ENCODE results near the gene PDE8B. TPM values are rescaled to one million over a fixed set of nuclear protein-coding genes. Genes with fewer than 3 reads are reported as not detected.

The PDE8B gene
- total and polyA plus RNA-seq, 9 donors = 2.0 to 4.9 (median 3.2) TPM

GRCh38 chr5:77427998-77428397 is 217.5 kb downstream of the PDE8B start:
- no peak overlapping the region for H3K4me3 ChIP-seq (ENCODE audit: low read length)
- no peaks in the 10 kb centered on the region for H3K9me3 ChIP-seq (replicated peaks; ENCODE audit: control insufficient read depth, low read depth, low read length)
- peak; percentile 55 for DNase-seq
- peaks cover 23% of the 10 kb centered on the region for H3K36me3 ChIP-seq (ENCODE audit: control insufficient read depth, insufficient read depth, low read length)
- H3K27me3 ChIP-seq (ENCODE audit: control insufficient read depth, insufficient read depth, low read length) = no peaks in the 10 kb centered on the region
- no peaks in the 10 kb centered on the region for H3K4me1 ChIP-seq (ENCODE audit: control insufficient read depth, insufficient read depth, low read length)
- H3K27ac ChIP-seq (ENCODE audit: low read length) = no peak overlapping the region

GRCh38 chr5:77428526-77428925 is 218.0 kb downstream of the PDE8B start:
- Histone ChIP-seq H3K9me3 (replicated peaks; ENCODE audit: control insufficient read depth, low read depth, low read length) (no peaks in the 10 kb centered on the region), H3K27ac (ENCODE audit: low read length) (no peak overlapping the region), H3K27me3 (ENCODE audit: control insufficient read depth, insufficient read depth, low read length) (no peaks in the 10 kb centered on the region), H3K4me1 (ENCODE audit: control insufficient read depth, insufficient read depth, low read length) (no peaks in the 10 kb centered on the region), H3K36me3 (ENCODE audit: control insufficient read depth, insufficient read depth, low read length) (peaks cover 23% of the 10 kb centered on the region), H3K4me3 (ENCODE audit: low read length) (no peak overlapping the region)
- no peak for DNase-seq
- WGBS (ENCODE audit: insufficient coverage) = no CpG with 5 or more reads among the region's 5 CpGs

- Histone ChIP-seq H3K4me1 (ENCODE audit: control insufficient read depth, insufficient read depth, low read length) (no peaks in the 10 kb centered on the region), H3K4me3 (ENCODE audit: low read length) (no peak overlapping the region), H3K27ac (ENCODE audit: low read length) (no peak overlapping the region), H3K9me3 (replicated peaks; ENCODE audit: control insufficient read depth, low read depth, low read length) (no peaks in the 10 kb centered on the region), H3K27me3 (ENCODE audit: control insufficient read depth, insufficient read depth, low read length) (no peaks in the 10 kb centered on the region), H3K36me3 (ENCODE audit: control insufficient read depth, insufficient read depth, low read length) (peaks cover 27% of the 10 kb centered on the region)
- no peak for DNase-seq
- 100% methylated on average over 1 of the region's 1 CpG for WGBS (ENCODE audit: insufficient coverage)
Measured at GRCh38 chr5:77430726-77431125, 220.2 kb downstream of the PDE8B start.

- no peak for DNase-seq
- H3K27me3 ChIP-seq (ENCODE audit: control insufficient read depth, insufficient read depth, low read length) = no peaks in the 10 kb centered on the region
- no peaks in the 10 kb centered on the region for H3K4me1 ChIP-seq (ENCODE audit: control insufficient read depth, insufficient read depth, low read length)
- H3K36me3 ChIP-seq (ENCODE audit: control insufficient read depth, insufficient read depth, low read length) = peaks cover 27% of the 10 kb centered on the region
- no peak overlapping the region for H3K27ac ChIP-seq (ENCODE audit: low read length)
- H3K9me3 ChIP-seq (replicated peaks; ENCODE audit: control insufficient read depth, low read depth, low read length) = no peaks in the 10 kb centered on the region
- no CpG with 5 or more reads among the region's 3 CpGs for WGBS (ENCODE audit: insufficient coverage)
- no peak overlapping the region for H3K4me3 ChIP-seq (ENCODE audit: low read length)
Measured at GRCh38 chr5:77431286-77431685, 220.8 kb downstream of the PDE8B start.

GRCh38 chr5:77431719-77432118 is 221.2 kb downstream of the PDE8B start:
- peaks cover 26% of the 10 kb centered on the region for H3K36me3 ChIP-seq (ENCODE audit: control insufficient read depth, insufficient read depth, low read length)

GRCh38 chr5:77437194-77437593 is 226.7 kb downstream of the PDE8B start:
- peaks cover 24% of the 10 kb centered on the region for H3K36me3 ChIP-seq (ENCODE audit: control insufficient read depth, insufficient read depth, low read length)
- no peaks in the 10 kb centered on the region for H3K9me3 ChIP-seq (replicated peaks; ENCODE audit: control insufficient read depth, low read depth, low read length)
- H3K4me1 ChIP-seq (ENCODE audit: control insufficient read depth, insufficient read depth, low read length) = no peaks in the 10 kb centered on the region
- 41% methylated on average over 4 of the region's 5 CpGs for WGBS (ENCODE audit: insufficient coverage)
- H3K27ac ChIP-seq (ENCODE audit: low read length) = no peak overlapping the region
- no peak overlapping the region for H3K4me3 ChIP-seq (ENCODE audit: low read length)
- DNase-seq = no peak
- H3K27me3 ChIP-seq (ENCODE audit: control insufficient read depth, insufficient read depth, low read length) = no peaks in the 10 kb centered on the region

More at GRCh38 chr5:77431719-77432118, 221.2 kb downstream of the PDE8B start:
- H3K9me3 ChIP-seq (replicated peaks; ENCODE audit: control insufficient read depth, low read depth, low read length) = no peaks in the 10 kb centered on the region
- DNase-seq = no peak
- WGBS (ENCODE audit: insufficient coverage) = no CpG with 5 or more reads among the region's 1 CpG
- no peaks in the 10 kb centered on the region for H3K4me1 ChIP-seq (ENCODE audit: control insufficient read depth, insufficient read depth, low read length)
- H3K4me3 ChIP-seq (ENCODE audit: low read length) = no peak overlapping the region
- H3K27me3 ChIP-seq (ENCODE audit: control insufficient read depth, insufficient read depth, low read length) = no peaks in the 10 kb centered on the region
- no peak overlapping the region for H3K27ac ChIP-seq (ENCODE audit: low read length)

- no peak for DNase-seq
- no peak overlapping the region for H3K4me3 ChIP-seq (ENCODE audit: low read length)
- no peaks in the 10 kb centered on the region for H3K9me3 ChIP-seq (replicated peaks; ENCODE audit: control insufficient read depth, low read depth, low read length)
- no peaks in the 10 kb centered on the region for H3K27me3 ChIP-seq (ENCODE audit: control insufficient read depth, insufficient read depth, low read length)
- no CpG with 5 or more reads among the region's 3 CpGs for WGBS (ENCODE audit: insufficient coverage)
- H3K4me1 ChIP-seq (ENCODE audit: control insufficient read depth, insufficient read depth, low read length) = no peaks in the 10 kb centered on the region
- peaks cover 22% of the 10 kb centered on the region for H3K36me3 ChIP-seq (ENCODE audit: control insufficient read depth, insufficient read depth, low read length)
- H3K27ac ChIP-seq (ENCODE audit: low read length) = no peak overlapping the region
Measured at GRCh38 chr5:77438071-77438470, 227.6 kb downstream of the PDE8B start.

GRCh38 chr5:77443670-77444069 is 233.2 kb downstream of the PDE8B start:
- Histone ChIP-seq H3K27me3 (ENCODE audit: control insufficient read depth, insufficient read depth, low read length) (no peaks in the 10 kb centered on the region), H3K36me3 (ENCODE audit: control insufficient read depth, insufficient read depth, low read length) (peaks cover 11% of the 10 kb centered on the region), H3K27ac (ENCODE audit: low read length) (no peak overlapping the region), H3K4me1 (ENCODE audit: control insufficient read depth, insufficient read depth, low read length) (no peaks in the 10 kb centered on the region), H3K9me3 (replicated peaks; ENCODE audit: control insufficient read depth, low read depth, low read length) (no peaks in the 10 kb centered on the region), H3K4me3 (ENCODE audit: low read length) (no peak overlapping the region)
- WGBS (ENCODE audit: insufficient coverage) = no CpG with 5 or more reads among the region's 1 CpG
- no peak for DNase-seq

GRCh38 chr5:77444356-77444755 is 233.9 kb downstream of the PDE8B start:
- Histone ChIP-seq H3K4me1 (ENCODE audit: control insufficient read depth, insufficient read depth, low read length) (no peaks in the 10 kb centered on the region), H3K36me3 (ENCODE audit: control insufficient read depth, insufficient read depth, low read length) (peaks cover 16% of the 10 kb centered on the region)
- WGBS (ENCODE audit: insufficient coverage) = no CpG with 5 or more reads among the region's 1 CpG

GRCh38 chr5:77448831-77449230 is 238.4 kb downstream of the PDE8B start:
- H3K36me3 ChIP-seq (ENCODE audit: control insufficient read depth, insufficient read depth, low read length) = peaks cover 18% of the 10 kb centered on the region

More at GRCh38 chr5:77444356-77444755, 233.9 kb downstream of the PDE8B start:
- Histone ChIP-seq H3K27me3 (ENCODE audit: control insufficient read depth, insufficient read depth, low read length) (no peaks in the 10 kb centered on the region), H3K27ac (ENCODE audit: low read length) (no peak overlapping the region), H3K4me3 (ENCODE audit: low read length) (no peak overlapping the region), H3K9me3 (replicated peaks; ENCODE audit: control insufficient read depth, low read depth, low read length) (no peaks in the 10 kb centered on the region)
- no peak for DNase-seq

GRCh38 chr5:77449277-77449676 is 238.8 kb downstream of the PDE8B start:
- peak; percentile 48 for DNase-seq
- 80% methylated on average over 1 of the region's 1 CpG for WGBS (ENCODE audit: insufficient coverage)
- no peak overlapping the region for H3K4me3 ChIP-seq (ENCODE audit: low read length)
- H3K27me3 ChIP-seq (ENCODE audit: control insufficient read depth, insufficient read depth, low read length) = no peaks in the 10 kb centered on the region
- H3K27ac ChIP-seq (ENCODE audit: low read length) = no peak overlapping the region
- no peaks in the 10 kb centered on the region for H3K4me1 ChIP-seq (ENCODE audit: control insufficient read depth, insufficient read depth, low read length)
- H3K36me3 ChIP-seq (ENCODE audit: control insufficient read depth, insufficient read depth, low read length) = peaks cover 21% of the 10 kb centered on the region
- H3K9me3 ChIP-seq (replicated peaks; ENCODE audit: control insufficient read depth, low read depth, low read length) = no peaks in the 10 kb centered on the region

More at GRCh38 chr5:77448831-77449230, 238.4 kb downstream of the PDE8B start:
- Histone ChIP-seq H3K9me3 (replicated peaks; ENCODE audit: control insufficient read depth, low read depth, low read length) (no peaks in the 10 kb centered on the region), H3K27ac (ENCODE audit: low read length) (no peak overlapping the region), H3K4me1 (ENCODE audit: control insufficient read depth, insufficient read depth, low read length) (no peaks in the 10 kb centered on the region), H3K27me3 (ENCODE audit: control insufficient read depth, insufficient read depth, low read length) (no peaks in the 10 kb centered on the region), H3K4me3 (ENCODE audit: low read length) (no peak overlapping the region)
- DNase-seq = no peak
- WGBS (ENCODE audit: insufficient coverage) = no CpG with 5 or more reads among the region's 1 CpG
